ENCODE results near the gene LMAN1L. TPM values are rescaled to one million over a fixed set of nuclear protein-coding genes. Genes with fewer than 3 reads are reported as not detected.
"Not testable (repeated sequence)": the region's sequence is repeated elsewhere in the genome, so short reads cannot be mapped to it uniquely, and the experiment has no call there.

LMAN1L gene
- total and polyA plus RNA-seq, 2 of the 4 experiments (the other 2 are of a cell fraction): not detected

- Histone ChIP-seq H3K56ac (ENCODE audit: extremely low read depth, insufficient read depth, low read length) (no peak overlapping the region), H3K79me1 (ENCODE audit: low read depth in 1 of 2, low read length in 2 of 2) (peaks cover 9 to 85% of the 10 kb centered on the region in 2 experiments; a peak in 3 of 4 replicates), H2AFZ (replicated peaks; ENCODE audit: low read length, poor library complexity) (no peak overlapping the region), H4K8ac (ENCODE audit: low read depth in 2 of 2, low read length in 2 of 2) (no peak overlapping the region), H3K27ac (ENCODE audit: insufficient read depth, low read length) (no peak overlapping the region), H3K4me3 (ENCODE audit: insufficient read depth, low read depth, low read length) (no peak overlapping the region), H3K36me3 (ENCODE audit: control insufficient read depth, insufficient read depth, low read length) (peaks cover 2% of the 10 kb centered on the region; the same call in 1 of the 2 replicates), H2BK20ac (ENCODE audit: low read depth, low read length) (no peak overlapping the region), H2BK120ac (ENCODE audit: low read depth, low read length) (no peak overlapping the region), H3K27me3 (ENCODE audit: control insufficient read depth, insufficient read depth, low read length) (no peaks in the 10 kb centered on the region), H3K14ac (replicated peaks; ENCODE audit: low read depth, low read length) (no peak overlapping the region), H3K9me3 (ENCODE audit: control insufficient read depth, insufficient read depth, low read length) (no peaks in the 10 kb centered on the region), H2AK5ac (ENCODE audit: low read depth, low read length) (no peak overlapping the region), H3K4me1 (ENCODE audit: control insufficient read depth, insufficient read depth, low read length) (peaks cover 36% of the 10 kb centered on the region), H3K4me2 (ENCODE audit: low read depth, low read length) (no peak overlapping the region), H3K9ac (ENCODE audit: low read depth, low read length) (no peak overlapping the region), H2BK15ac (ENCODE audit: low read depth, low read length) (no peak overlapping the region), H3K4ac (ENCODE audit: low read depth, low read length) (no peak overlapping the region), H2BK5ac (ENCODE audit: low read depth, low read length, poor library complexity, severe bottlenecking) (no peak overlapping the region), H4K20me1 (ENCODE audit: insufficient read depth, low read length) (peaks cover 72% of the 10 kb centered on the region), H2AK9ac (replicated peaks; ENCODE audit: low read depth, low read length, poor library complexity) (no peak overlapping the region), H3K9me1 (ENCODE audit: insufficient read depth, low read length) (peaks cover 30% of the 10 kb centered on the region), H4K5ac (ENCODE audit: low read depth, low read length) (no peak overlapping the region), H3K18ac (ENCODE audit: low read depth, low read length) (no peak overlapping the region), H4K91ac (ENCODE audit: insufficient read depth, low read depth, low read length) (no peak overlapping the region), H3K23ac (ENCODE audit: low read depth, low read length) (peak overlapping the region; percentile 15; the same call in 1 of the 2 replicates)
- WGBS, 2 experiments (ENCODE audit: extremely low coverage in 2 of 2, insufficient read length in 1 of 2): 97% methylated on average over 7 of the region's 13 CpGs; no CpG with 5 or more reads in 1 of the 2 experiments
- no TSS peak for BruUV-seq (replicated peaks)
- ChIA-PET POLR2A (ENCODE audit: unreplicated experiment) (no interaction called here), CTCF (no interaction called here)
- in situ Hi-C loops (cut with MboI; ENCODE audit: low sequenced_read_pairs): no loop called here
- ATAC-seq (ENCODE audit: low read depth): no peak
- dilution Hi-C loops (cut with HindIII; ENCODE audit: low sequenced_read_pairs, unreplicated experiment): no loop called here
- no peak for DNase-seq
- TF ChIP-seq RAD21 (IDR thresholded peaks at IDR 0.05; ENCODE audit: low read length): no peak
- no peak for TF ChIP-seq ELK1 (IDR thresholded peaks at IDR 0.05; ENCODE audit: borderline replicate concordance, low read depth, low read length)
- no peak for TF ChIP-seq POLR2A (IDR thresholded peaks at IDR 0.05; ENCODE audit: low read depth, low read length)
- TF ChIP-seq NFE2L2 (IDR thresholded peaks at IDR 0.05; ENCODE audit: low read depth, low read length): no peak
- no peak for TF ChIP-seq MXI1 (IDR thresholded peaks at IDR 0.05; ENCODE audit: borderline replicate concordance, low read depth, low read length)
- TF ChIP-seq MAFK (IDR thresholded peaks at IDR 0.05; ENCODE audit: low read depth, low read length): no peak
- no peak for TF ChIP-seq FOS (IDR thresholded peaks at IDR 0.05; ENCODE audit: low read depth, low read length)
- intact Hi-C loops (cut with micrococcal nuclease): no loop called here
These were observed 27.2 kb upstream of the LMAN1L start for GRCh38 chr15:74785194-74786032.

GRCh38 chr15:74786081-74786480 lies 26.6 kb upstream of the LMAN1L start:
- CTCF ChIA-PET; H3K18ac ChIP-seq (ENCODE audit: low read depth, low read length); H2AK9ac ChIP-seq (replicated peaks; ENCODE audit: low read depth, low read length, poor library complexity); H3K27me3 ChIP-seq (ENCODE audit: control insufficient read depth, insufficient read depth, low read length); H2BK5ac ChIP-seq (ENCODE audit: low read depth, low read length, poor library complexity, severe bottlenecking); H3K9ac ChIP-seq (ENCODE audit: low read depth, low read length); DNase-seq; H4K91ac ChIP-seq (ENCODE audit: insufficient read depth, low read depth, low read length); BruUV-seq (replicated peaks); H3K27ac ChIP-seq (ENCODE audit: insufficient read depth, low read length); H3K56ac ChIP-seq (ENCODE audit: extremely low read depth, insufficient read depth, low read length); H3K9me3 ChIP-seq (ENCODE audit: control insufficient read depth, insufficient read depth, low read length); H2AK5ac ChIP-seq (ENCODE audit: low read depth, low read length); in situ Hi-C loops (cut with MboI; ENCODE audit: low sequenced_read_pairs); H4K5ac ChIP-seq (ENCODE audit: low read depth, low read length); intact Hi-C loops (cut with micrococcal nuclease); H4K8ac ChIP-seq (ENCODE audit: low read depth in 2 of 2, low read length in 2 of 2); H3K4ac ChIP-seq (ENCODE audit: low read depth, low read length); H2BK15ac ChIP-seq (ENCODE audit: low read depth, low read length); H2BK120ac ChIP-seq (ENCODE audit: low read depth, low read length); H3K14ac ChIP-seq (replicated peaks; ENCODE audit: low read depth, low read length); POLR2A ChIA-PET (ENCODE audit: unreplicated experiment); H3K23ac ChIP-seq (ENCODE audit: low read depth, low read length); H3K36me3 ChIP-seq (ENCODE audit: control insufficient read depth, insufficient read depth, low read length); H2BK20ac ChIP-seq (ENCODE audit: low read depth, low read length); dilution Hi-C loops (cut with HindIII; ENCODE audit: low sequenced_read_pairs, unreplicated experiment); H3K4me2 ChIP-seq (ENCODE audit: low read depth, low read length); H2AFZ ChIP-seq (replicated peaks; ENCODE audit: low read length, poor library complexity); ATAC-seq (ENCODE audit: low read depth); H3K4me3 ChIP-seq (ENCODE audit: insufficient read depth, low read depth, low read length): not testable (repeated sequence)
- H4K20me1 ChIP-seq (ENCODE audit: insufficient read depth, low read length): peaks cover 79% of the 10 kb centered on the region
- H3K4me1 ChIP-seq (ENCODE audit: control insufficient read depth, insufficient read depth, low read length): peaks cover 38% of the 10 kb centered on the region
- WGBS, 2 experiments (ENCODE audit: extremely low coverage in 2 of 2, insufficient read length in 1 of 2): 92% methylated on average over 7 of the region's 12 CpGs; no CpG with 5 or more reads in 1 of the 2 experiments
- H3K79me1 ChIP-seq (ENCODE audit: low read depth in 1 of 2, low read length in 2 of 2): peaks cover 9 to 83% of the 10 kb centered on the region in 2 experiments; a peak in 3 of 4 replicates
- H3K9me1 ChIP-seq (ENCODE audit: insufficient read depth, low read length): peaks cover 30% of the 10 kb centered on the region

Measured in IMR-90 (cell line).